NCI-H345 treated with DMSO at 0.1 percent for 48 hours (cell line): Measurements from ENCODE around the gene NPTX1.
A peak's percentile ranks its signal among the peaks of the same experiment; 100 is the strongest.

Experiments used
- DNase-seq: peaks from one replicate; lab custom pipeline; 2025; ENCODE audit not compliant: unreplicated experiment; lab: John Stamatoyannopoulos, UW

The NPTX1 gene

DNA sequence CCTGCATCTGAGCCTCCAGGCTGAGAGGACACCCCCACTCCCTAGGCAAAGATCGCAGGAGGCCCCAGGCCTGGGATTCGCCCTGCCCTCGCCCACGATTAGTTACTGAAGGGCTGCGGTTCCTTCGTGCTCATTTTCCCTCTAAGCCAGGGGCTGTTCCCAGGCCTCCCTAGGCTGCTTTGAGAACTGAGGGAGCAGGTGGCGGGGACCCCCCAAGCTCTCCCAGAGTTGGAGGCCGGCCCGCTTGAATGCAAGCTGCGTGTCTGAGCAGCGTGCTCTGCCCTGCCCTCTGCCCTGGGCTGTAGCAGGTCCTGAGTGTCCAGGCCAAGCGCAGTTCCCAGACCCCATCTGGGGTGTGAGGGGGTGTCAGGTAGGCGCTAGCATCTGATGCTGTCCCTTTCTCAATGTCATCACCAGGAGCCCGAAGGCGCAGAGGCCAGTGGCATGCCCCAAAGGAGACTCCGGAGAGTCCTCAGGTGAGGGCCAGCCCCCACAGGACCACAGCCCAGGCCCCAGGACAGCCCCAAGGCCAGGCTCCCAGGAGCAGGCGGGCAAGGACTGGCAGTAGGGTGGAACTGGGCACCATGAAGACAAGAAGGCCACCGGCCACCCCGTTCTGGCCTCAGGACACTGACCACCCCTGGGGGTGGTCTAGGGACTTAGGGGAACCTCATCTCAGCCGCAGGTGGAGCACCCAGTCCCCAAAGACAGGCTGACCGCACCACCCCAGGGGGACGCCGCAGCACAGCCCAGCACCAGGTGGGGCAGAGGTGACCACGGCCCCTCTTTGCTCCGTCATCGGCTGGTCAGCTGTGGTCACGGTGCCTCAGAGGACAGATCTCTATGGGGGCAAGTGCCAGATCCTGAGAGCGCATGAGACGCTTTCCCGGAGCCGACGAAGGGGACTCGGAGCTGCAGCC lies 46.8 kb downstream of the NPTX1 start:
- no peak for DNase-seq

DNA sequence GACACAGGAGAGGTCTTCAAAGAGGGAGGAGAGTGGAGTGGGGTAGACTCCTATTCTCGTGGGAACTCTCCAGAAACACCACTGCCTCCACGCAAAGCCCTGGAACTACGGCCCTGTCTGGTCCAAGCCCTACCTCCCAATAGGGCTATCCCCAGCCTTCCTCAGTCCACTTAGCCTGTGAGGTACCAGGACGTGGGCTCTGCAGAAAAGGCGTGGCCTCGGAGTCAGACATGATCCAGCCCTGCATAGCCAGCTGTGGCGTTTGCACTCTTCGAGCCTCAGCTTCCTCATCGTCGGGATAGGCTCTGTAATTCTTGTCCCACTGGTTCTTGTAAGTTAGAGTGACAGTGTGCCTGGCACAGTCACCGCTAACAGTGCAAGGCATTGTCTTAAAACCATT lies 47.6 kb downstream of the NPTX1 start:
- no peak for DNase-seq

DNA sequence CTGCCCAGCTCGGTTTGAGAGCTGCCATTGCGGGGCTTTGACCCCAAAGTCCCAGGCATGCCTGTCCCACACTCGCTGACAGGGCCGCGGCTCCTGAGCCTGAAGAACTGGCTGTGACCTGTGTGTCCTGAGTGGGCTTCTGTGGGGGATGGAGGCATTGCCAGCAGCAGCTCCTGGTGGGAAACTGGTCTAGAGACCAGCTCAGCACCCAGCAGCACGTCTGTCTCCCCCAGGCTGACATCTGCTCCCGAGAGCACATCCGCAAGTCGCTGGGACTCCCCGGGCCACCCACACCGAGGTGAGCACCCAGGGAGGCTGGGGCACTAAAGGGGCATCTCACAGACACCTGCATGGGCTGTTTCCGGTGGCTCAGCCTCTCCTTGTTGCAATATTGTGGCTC lies 48.0 kb downstream of the NPTX1 start:
- no peak for DNase-seq

DNA sequence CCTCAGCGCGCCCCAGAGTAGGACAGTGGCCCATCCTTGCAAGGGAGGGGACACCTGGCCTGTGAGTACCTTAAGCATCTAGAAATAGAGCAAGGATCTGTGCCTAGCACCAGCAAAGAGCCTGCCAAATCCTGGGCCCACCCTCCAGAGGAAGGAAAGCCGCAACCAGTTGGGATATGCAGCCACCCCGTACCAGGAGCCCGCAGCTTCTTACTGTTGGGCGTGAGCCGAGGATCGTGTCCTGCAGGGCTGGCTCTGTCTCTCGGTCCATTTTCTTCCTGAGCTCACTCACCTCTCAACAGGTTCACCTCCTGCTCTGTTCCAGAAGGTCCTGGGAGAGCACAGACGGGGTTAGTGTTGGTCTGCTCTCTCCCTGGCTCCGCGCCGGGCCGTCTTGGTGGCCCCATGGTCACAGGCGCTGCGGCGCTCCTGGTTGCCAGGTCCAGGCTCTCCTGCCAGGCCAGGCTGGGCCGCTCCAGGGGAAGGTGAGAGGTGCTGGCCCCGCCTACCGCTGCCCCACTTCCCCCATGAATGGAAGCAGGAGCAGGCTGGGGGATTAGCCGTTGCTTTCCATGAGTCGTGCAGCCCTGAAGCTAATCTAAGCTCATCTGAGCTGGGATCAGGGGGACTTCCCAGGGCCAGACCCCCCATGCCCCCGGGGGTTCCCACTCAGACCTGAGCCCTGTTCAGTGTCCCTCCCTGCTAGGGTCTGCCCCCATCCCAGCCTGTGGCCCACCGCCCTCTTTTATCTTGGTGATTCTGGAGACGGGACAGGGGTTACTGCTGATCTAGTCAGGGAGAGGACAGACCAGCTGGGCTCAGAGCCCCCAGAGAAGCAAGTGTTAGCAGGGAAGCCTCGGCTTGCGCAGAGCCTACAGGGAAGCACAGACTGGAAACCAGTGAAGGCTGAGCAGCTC lies 48.8 kb downstream of the NPTX1 start:
- DNase-seq = no peak

- peak; percentile 46 for DNase-seq
These were observed 49.6 kb downstream of the NPTX1 start for GRCh38 chr17:80426671-80427326.

DNA sequence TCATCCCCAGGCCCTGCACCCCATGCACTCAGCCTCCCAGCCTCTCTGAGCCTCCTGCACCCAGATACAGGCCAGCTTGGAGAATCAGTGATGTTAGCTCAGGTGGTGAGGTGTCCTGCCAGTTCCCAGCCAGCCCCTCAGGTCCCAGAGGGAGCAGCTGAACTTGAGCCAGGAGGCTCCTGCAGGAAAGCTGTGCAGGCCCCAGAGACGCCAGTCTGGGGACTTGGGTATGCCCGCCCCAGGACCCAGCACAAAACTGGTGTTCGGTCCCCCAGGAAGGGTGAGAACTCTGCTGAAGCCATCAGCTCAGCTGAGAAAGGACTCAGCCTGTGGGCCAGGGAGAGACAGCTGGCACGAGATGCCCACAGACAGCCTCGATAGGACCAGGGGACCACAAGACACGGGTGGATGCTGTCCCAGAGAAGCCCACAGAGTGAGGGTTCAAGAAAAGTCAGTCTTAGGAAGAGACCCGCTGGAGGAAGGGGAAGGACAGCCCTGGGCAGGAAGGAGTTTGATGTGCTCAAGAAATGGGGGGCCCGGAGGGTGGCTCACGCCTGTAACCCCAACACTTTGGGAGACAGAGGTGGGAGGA lies 50.5 kb downstream of the NPTX1 start:
- DNase-seq = no peak

DNA sequence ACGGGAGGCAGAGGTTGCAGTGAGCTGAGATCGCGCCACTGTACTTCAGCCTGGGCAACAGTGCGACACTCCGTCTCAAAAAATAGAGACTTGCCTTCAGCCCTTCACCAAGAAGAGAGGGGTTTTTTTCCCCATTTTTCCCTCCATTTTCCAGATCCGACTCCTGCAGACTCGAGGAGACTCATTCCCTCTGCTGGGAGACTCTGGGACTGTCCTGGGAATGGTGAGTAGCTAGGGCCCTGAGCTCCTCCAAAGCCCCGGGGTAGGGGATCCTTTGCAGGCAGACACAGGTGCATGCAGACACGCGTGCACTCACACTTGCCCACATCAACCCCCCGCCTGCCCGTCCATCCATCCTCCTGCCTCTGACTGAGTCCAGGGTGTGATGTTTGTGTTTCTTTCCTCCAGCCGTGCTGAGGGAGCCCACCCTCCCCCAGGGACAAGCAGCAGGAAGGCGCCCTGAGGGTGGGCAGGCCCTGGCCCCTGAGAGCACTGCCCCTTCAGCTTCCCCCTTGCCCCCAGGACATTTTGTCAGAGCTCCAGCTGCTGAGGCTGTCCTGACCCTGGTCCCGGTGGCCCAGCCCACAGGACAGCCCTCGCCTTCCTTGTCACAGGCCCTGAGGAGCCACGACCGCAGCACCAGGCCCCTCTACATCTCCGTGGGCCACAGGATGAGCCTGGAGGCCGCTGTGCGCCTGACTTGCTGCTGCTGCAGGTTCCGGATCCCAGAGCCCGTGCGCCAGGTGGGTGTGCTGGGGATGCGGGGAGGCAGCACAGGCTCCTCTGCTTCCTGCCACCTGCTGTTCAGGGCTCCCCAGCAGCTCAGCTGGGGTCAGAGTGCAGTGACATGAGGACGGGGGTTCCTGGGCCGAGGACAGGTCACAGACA lies 51.3 kb downstream of the NPTX1 start:
- DNase-seq = no peak

- no peak for DNase-seq
These were observed 52.1 kb downstream of the NPTX1 start for GRCh38 chr17:80424261-80424660.

DNA sequence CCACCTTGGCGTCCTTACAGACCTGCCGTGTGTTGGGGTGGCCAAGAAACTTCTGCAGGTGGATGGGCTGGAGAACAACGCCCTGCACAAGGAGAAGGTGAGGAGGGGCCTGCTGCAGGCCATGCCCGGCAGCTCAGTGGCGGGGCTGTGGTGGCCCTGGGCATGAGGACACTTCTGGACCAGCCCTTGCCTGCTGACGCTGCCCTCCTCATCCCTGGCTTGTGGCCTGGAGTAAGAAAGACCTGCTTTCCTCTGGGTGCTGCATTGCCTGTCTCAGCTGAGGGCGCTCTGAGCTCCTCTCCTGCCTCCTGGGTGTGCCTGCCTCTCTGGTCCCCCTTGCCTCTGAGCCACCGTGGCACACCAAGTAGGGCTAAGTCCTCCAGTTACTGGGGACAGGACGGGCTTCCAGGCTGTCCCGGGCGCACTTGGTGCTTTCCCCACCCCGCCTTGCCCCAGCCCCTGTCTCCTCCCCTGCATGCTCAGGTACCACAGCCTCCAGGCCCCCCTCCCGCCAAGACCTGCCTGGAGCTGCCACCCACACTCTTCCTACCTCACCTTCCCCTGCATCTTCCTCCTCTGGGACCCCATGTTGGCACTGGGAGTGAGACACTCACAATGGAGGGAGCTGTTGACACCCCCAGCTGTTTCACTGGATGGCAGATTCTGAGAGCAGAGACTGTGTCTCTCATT lies 52.7 kb downstream of the NPTX1 start:
- DNase-seq = no peak

- DNase-seq = no peak
These were observed 53.4 kb downstream of the NPTX1 start for GRCh38 chr17:80422981-80423380.

- no peak for DNase-seq
These were observed 54.1 kb downstream of the NPTX1 start for GRCh38 chr17:80422276-80422675.

- DNase-seq = no peak
These were observed 54.9 kb downstream of the NPTX1 start for GRCh38 chr17:80421381-80422090.

- no peak for DNase-seq
These were observed 57.2 kb downstream of the NPTX1 start for GRCh38 chr17:80419255-80419654.

DNA sequence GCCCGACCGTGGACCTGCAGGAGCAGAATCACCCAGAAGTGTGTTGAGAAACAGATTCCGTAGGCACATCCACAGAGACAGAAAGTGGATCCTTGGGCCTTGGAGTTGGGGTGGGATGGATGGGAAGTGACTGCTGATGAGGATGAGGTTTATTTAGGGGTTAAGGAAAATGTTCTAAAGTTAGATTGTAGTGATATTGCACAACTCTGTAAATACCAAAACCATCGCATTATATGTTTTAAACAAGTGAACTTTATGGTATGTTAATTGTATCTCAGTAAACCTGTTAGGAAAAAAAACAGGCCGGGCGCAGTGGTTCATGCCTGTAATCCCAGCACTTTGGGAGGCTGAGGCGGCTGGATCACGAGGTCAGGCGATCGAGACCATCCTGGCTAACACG lies 57.8 kb downstream of the NPTX1 start:
- no peak for DNase-seq
